Chondrocyte (in vitro differentiated cells): ENCODE results near the gene MAN1B1. TPM values are rescaled to one million over a fixed set of nuclear protein-coding genes. Genes with fewer than 3 reads are reported as not detected.
A peak's percentile ranks its signal among the peaks of the same experiment; 100 is the strongest.

Experiments used
- DNase-seq: peaks from one replicate; pipeline ENCODE4 v3.0.0; 2021; ENCODE audit warnings: mixed read lengths, low spot score
- H3K27ac Mint-ChIP-seq: one replicate; pipeline ENCODE4 v1.8.0; 2021; ENCODE audit warnings: mild to moderate bottlenecking, moderate library complexity, mixed read lengths; ENCODE audit not compliant: unreplicated experiment
- H3K27me3 Mint-ChIP-seq: 2 replicates; pipeline ENCODE4 v1.8.0; 2021; ENCODE audit warnings: low read depth, mixed read lengths
- H3K36me3 Mint-ChIP-seq: 2 replicates; pipeline ENCODE4 v1.8.0; 2021; ENCODE audit warnings: low read depth, mixed read lengths
- H3K4me1 Mint-ChIP-seq: 2 replicates; pipeline ENCODE4 v1.8.0; 2021; ENCODE audit warnings: low read depth, mild to moderate bottlenecking, mixed read lengths
- H3K4me3 Mint-ChIP-seq: one replicate; pipeline ENCODE4 v1.8.0; 2021; ENCODE audit warnings: mild to moderate bottlenecking, moderate library complexity, mixed read lengths; ENCODE audit not compliant: unreplicated experiment
- H3K9me3 Mint-ChIP-seq: 2 replicates; pipeline ENCODE4 v1.8.0; 2021; ENCODE audit warnings: low read depth, mixed read lengths
- CTCF ChIP-seq: fragments of 200-600 bp; sonication (generic); IDR thresholded peaks from 2 replicates; pipeline ENCODE4 v1.5.0; 2021; ENCODE audit warnings: antibody characterized with exemption, mild to moderate bottlenecking, moderate library complexity
- total RNA-seq: library from RNA; stranded (reverse); gene quantifications from 3 replicates; pipeline ENCODE4 v1.2.1, GENCODE V29; 2021

MAN1B1 gene
- total RNA-seq, 1 donor from 2014 or later, result 117 TPM

- DNase-seq, result peak; percentile 77
- peaks cover 10% of the 10 kb centered on the region for H3K36me3 Mint-ChIP-seq
- no peaks in the 10 kb centered on the region for H3K4me1 Mint-ChIP-seq
- H3K27me3 Mint-ChIP-seq, result no peaks in the 10 kb centered on the region
- H3K9me3 Mint-ChIP-seq, result no peaks in the 10 kb centered on the region
- no peak overlapping the region for H3K27ac Mint-ChIP-seq
- no peak overlapping the region for H3K4me3 Mint-ChIP-seq
- TF ChIP-seq CTCF, result no peak
Observed at GRCh38 chr9:137103206-137103999, 16.6 kb downstream of the MAN1B1 start.

DNA sequence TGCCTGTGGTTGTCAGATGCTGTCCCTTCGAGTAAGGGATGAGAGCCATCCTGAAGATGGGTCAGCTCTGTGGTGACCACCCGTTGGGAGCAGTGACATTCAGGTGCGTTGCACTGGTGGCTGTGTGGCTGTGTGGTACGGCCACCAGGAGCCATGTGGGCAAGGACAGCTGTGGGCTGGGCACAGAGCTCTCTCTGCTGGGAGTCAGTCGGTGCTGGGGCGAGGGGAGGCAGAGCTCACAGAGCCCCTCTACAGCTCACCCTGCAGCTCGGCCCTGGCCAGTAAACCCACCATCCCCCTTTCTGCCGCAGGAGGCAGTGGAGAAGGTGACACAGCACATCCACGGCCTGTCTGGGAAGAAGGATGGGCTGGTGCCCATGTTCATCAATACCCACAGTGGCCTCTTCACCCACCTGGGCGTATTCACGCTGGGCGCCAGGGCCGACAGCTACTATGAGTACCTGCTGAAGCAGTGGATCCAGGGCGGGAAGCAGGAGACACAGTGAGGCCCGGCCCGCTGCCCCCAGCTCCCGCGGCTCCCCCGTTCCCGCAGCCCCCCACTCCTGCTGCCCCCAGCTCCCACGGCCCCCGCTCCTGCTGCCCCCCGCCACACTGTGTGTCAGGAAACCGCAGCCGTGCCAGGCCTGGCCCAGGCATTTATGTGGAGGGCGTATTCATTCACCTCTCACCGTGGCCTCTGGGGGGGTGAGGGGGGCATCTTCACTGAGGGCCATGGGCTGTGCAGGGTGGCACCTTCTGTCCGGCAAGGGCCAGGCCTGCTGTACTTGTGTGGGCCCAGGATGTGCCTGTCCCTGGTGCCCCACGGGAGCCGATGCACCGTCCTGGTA is 19.3 kb downstream of the MAN1B1 start:
- Mint-ChIP-seq H3K4me3 (no peak overlapping the region), H3K4me1 (no peaks in the 10 kb centered on the region), H3K27ac (no peak overlapping the region), H3K27me3 (no peaks in the 10 kb centered on the region), H3K36me3 (peaks cover 6% of the 10 kb centered on the region), H3K9me3 (no peaks in the 10 kb centered on the region)
- no peak for TF ChIP-seq CTCF
- no peak for DNase-seq

- H3K27ac Mint-ChIP-seq, result no peak overlapping the region
- no peaks in the 10 kb centered on the region for H3K9me3 Mint-ChIP-seq
- DNase-seq, result no peak
- no peak for TF ChIP-seq CTCF
- H3K4me1 Mint-ChIP-seq, result no peaks in the 10 kb centered on the region
- no peaks in the 10 kb centered on the region for H3K27me3 Mint-ChIP-seq
- peaks cover 6% of the 10 kb centered on the region for H3K36me3 Mint-ChIP-seq
- H3K4me3 Mint-ChIP-seq, result no peak overlapping the region
Observed at GRCh38 chr9:137106662-137107250, 20.0 kb downstream of the MAN1B1 start.

DNA sequence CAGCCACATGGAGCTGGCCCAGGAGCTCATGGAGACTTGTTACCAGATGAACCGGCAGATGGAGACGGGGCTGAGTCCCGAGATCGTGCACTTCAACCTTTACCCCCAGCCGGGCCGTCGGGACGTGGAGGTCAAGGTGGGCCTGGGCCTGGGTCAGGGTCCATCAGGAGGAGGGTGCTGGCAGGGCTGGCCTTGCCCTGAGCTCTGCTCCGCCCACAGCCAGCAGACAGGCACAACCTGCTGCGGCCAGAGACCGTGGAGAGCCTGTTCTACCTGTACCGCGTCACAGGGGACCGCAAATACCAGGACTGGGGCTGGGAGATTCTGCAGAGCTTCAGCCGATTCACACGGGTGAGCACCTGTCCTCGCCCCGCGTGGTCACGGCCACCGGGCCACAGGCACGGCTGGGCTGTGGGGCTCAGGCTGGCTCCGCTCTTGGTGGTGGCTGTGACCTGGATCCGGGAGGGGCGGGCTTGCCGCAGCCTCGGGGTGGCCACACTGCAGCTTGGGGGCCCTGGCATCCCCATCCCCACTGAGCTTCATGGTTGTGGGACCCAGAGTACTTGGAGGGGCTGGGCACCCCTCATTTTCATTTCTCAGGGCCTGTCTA is 20.6 kb downstream of the MAN1B1 start:
- H3K36me3 Mint-ChIP-seq, result peaks cover 6% of the 10 kb centered on the region
- no peak for TF ChIP-seq CTCF
- no peak overlapping the region for H3K27ac Mint-ChIP-seq
- no peaks in the 10 kb centered on the region for H3K4me1 Mint-ChIP-seq
- H3K27me3 Mint-ChIP-seq, result no peaks in the 10 kb centered on the region
- H3K9me3 Mint-ChIP-seq, result no peaks in the 10 kb centered on the region
- H3K4me3 Mint-ChIP-seq, result no peak overlapping the region
- no peak for DNase-seq

- DNase-seq, result no peak
- Mint-ChIP-seq H3K9me3 (no peaks in the 10 kb centered on the region), H3K36me3 (peaks cover 6% of the 10 kb centered on the region), H3K27me3 (no peaks in the 10 kb centered on the region), H3K4me3 (no peak overlapping the region), H3K4me1 (no peaks in the 10 kb centered on the region), H3K27ac (no peak overlapping the region)
- TF ChIP-seq CTCF, result no peak
Observed at GRCh38 chr9:137107982-137108381, 21.2 kb downstream of the MAN1B1 start.
